SH-SY5Y (cell line): ENCODE data around the gene ANKHD1.

Experiments used
- GATA2 ChIP-seq: IDR thresholded peaks from 2 replicates; pipeline ENCODE4 v1.6.1; 2011; ENCODE audit warnings: mild to moderate bottlenecking, low read depth, low read length
- GATA3 ChIP-seq: IDR thresholded peaks from 2 replicates; pipeline ENCODE4 v1.6.1; 2011; ENCODE audit warnings: low read depth, mild to moderate bottlenecking, low read length, moderate library complexity

DNA sequence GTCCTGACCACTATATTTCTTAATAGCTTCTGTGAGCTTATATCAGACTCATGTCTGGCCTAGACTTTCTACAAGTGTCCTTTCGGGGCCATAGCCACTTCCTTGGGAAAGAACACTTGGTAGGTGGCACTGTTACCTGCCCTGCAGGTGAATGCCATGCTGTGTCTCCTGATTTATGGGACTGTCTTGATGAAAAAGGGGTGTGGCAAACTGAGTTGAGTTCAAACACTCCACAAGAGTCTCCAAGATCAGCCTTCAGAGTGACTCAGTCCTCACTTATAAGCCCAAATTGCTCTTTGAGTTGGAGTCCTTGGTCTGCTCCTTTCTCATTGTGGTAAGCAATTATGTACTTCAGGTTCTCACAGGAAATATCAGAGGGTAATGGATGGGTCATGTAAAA is 9.9 kb upstream of the ANKHD1 start:
- no peak for TF ChIP-seq GATA2
- no peak for TF ChIP-seq GATA3
